ENCODE measurements around the gene SELENOO.

Gene SELENOO

GRCh38 chr22:50264104-50264745 lies 63.4 kb downstream of the SELENOO start:
- peaks cover 43% of the 10 kb centered on the region for H3K4me1 ChIP-seq (ENCODE audit: control insufficient read depth, low read length)
- no peak overlapping the region for H3K4me2 ChIP-seq (ENCODE audit: low read length)
- H4K20me1 ChIP-seq (ENCODE audit: control insufficient read depth, insufficient read depth, low read depth, low read length) = 0 out of 2 replicates have a peak, but pooled peaks cover 3% of the 10 kb centered on the region
- H3K36me3 ChIP-seq (ENCODE audit: control insufficient read depth, low read length) = peaks cover 1% of the 10 kb centered on the region; the same call in 1 of the 2 replicates
- no peak overlapping the region for H3K27ac ChIP-seq (ENCODE audit: low read depth, low read length)
- no peaks in the 10 kb centered on the region for H3K27me3 ChIP-seq (ENCODE audit: control insufficient read depth, low read length)
- TF ChIP-seq EZH2phosphoT487 (IDR thresholded peaks at IDR 0.05; ENCODE audit: borderline replicate concordance, low read length) = no peak
- TF ChIP-seq CTCF (IDR thresholded peaks at IDR 0.05; ENCODE audit: low read depth, low read length, poor library complexity, severe bottlenecking) = no peak
- no peaks in the 10 kb centered on the region for H3K9me2 ChIP-seq (replicated peaks; ENCODE audit: control insufficient read depth, low read length)
- no peaks in the 10 kb centered on the region for H3F3A ChIP-seq (ENCODE audit: control insufficient read depth, insufficient read depth)
- no peak overlapping the region for H3K4me3 ChIP-seq (ENCODE audit: low read length)
- peaks cover 21% of the 10 kb centered on the region for H3K79me2 ChIP-seq (ENCODE audit: control insufficient read depth, low read length)
- no peaks in the 10 kb centered on the region for H3K9me3 ChIP-seq (ENCODE audit: control insufficient read depth, insufficient read depth, low read length)

GRCh38 chr22:50264946-50265669 lies 64.3 kb downstream of the SELENOO start:
- no peaks in the 10 kb centered on the region for H3F3A ChIP-seq (ENCODE audit: control insufficient read depth, insufficient read depth)
- no peak overlapping the region for H3K27ac ChIP-seq (ENCODE audit: low read depth, low read length)
- no peak overlapping the region for H3K4me2 ChIP-seq (ENCODE audit: low read length)
- H3K4me3 ChIP-seq (ENCODE audit: low read length) = no peak overlapping the region
- TF ChIP-seq EZH2phosphoT487 (IDR thresholded peaks at IDR 0.05; ENCODE audit: borderline replicate concordance, low read length) (no peak), CTCF (IDR thresholded peaks at IDR 0.05; ENCODE audit: low read depth, low read length, poor library complexity, severe bottlenecking) (no peak)
- H3K4me1 ChIP-seq (ENCODE audit: control insufficient read depth, low read length) = peaks cover 49% of the 10 kb centered on the region
- H3K27me3 ChIP-seq (ENCODE audit: control insufficient read depth, low read length) = no peaks in the 10 kb centered on the region
- H4K20me1 ChIP-seq (ENCODE audit: control insufficient read depth, insufficient read depth, low read depth, low read length) = 0 out of 2 replicates have a peak, but pooled peaks cover 3% of the 10 kb centered on the region
- H3K9me3 ChIP-seq (ENCODE audit: control insufficient read depth, insufficient read depth, low read length) = no peaks in the 10 kb centered on the region
- peaks cover 14% of the 10 kb centered on the region for H3K79me2 ChIP-seq (ENCODE audit: control insufficient read depth, low read length)
- no peaks in the 10 kb centered on the region for H3K9me2 ChIP-seq (replicated peaks; ENCODE audit: control insufficient read depth, low read length)
- no peaks in the 10 kb centered on the region for H3K36me3 ChIP-seq (ENCODE audit: control insufficient read depth, low read length)

GRCh38 chr22:50266994-50267393 lies 66.2 kb downstream of the SELENOO start:
- Histone ChIP-seq H3K4me1 (ENCODE audit: control insufficient read depth, low read length) (peaks cover 56% of the 10 kb centered on the region), H3F3A (ENCODE audit: control insufficient read depth, insufficient read depth) (peaks cover 6% of the 10 kb centered on the region; the same call in 1 of the 2 replicates), H3K79me2 (ENCODE audit: control insufficient read depth, low read length) (peaks cover 1% of the 10 kb centered on the region; the same call in 1 of the 2 replicates), H3K27me3 (ENCODE audit: control insufficient read depth, low read length) (0 out of 2 replicates have a peak, but pooled peaks cover 3% of the 10 kb centered on the region), H3K9me2 (replicated peaks; ENCODE audit: control insufficient read depth, low read length) (no peaks in the 10 kb centered on the region), H3K27ac (ENCODE audit: low read depth, low read length) (no peak overlapping the region), H3K9me3 (ENCODE audit: control insufficient read depth, insufficient read depth, low read length) (no peaks in the 10 kb centered on the region), H3K4me2 (ENCODE audit: low read length) (no peak overlapping the region; the same call in 1 of the 2 replicates), H3K36me3 (ENCODE audit: control insufficient read depth, low read length) (no peaks in the 10 kb centered on the region), H4K20me1 (ENCODE audit: control insufficient read depth, insufficient read depth, low read depth, low read length) (0 out of 2 replicates have a peak, but pooled peaks cover 3% of the 10 kb centered on the region), H3K4me3 (ENCODE audit: low read length) (no peak overlapping the region)
- TF ChIP-seq EZH2phosphoT487 (IDR thresholded peaks at IDR 0.05; ENCODE audit: borderline replicate concordance, low read length) = no peak
- no peak for TF ChIP-seq CTCF (IDR thresholded peaks at IDR 0.05; ENCODE audit: low read depth, low read length, poor library complexity, severe bottlenecking)
